ENCODE measurements around the gene CEP76.

The CEP76 gene

DNA sequence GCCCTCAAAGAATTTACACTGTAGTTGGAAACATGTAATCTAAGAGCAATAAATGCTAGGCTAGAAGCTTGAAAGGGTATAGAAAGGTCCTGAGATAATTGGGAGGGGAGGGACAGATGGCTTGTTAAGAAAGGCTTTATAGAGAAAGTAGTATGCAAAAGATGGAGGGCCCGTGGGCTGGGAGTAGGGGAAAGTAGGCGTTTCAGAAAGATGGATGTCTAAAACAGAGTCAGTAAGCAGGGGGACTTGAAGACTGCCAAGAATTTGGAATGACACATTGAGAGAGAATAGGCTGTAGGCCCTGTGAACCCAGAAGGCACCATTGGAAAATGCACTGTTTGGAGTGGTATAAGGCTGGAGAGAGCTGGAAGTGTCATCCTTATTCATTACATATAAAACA, 1.1 kb upstream of the CEP76 start:
- DNase-seq (ENCODE audit: low spot score): peak; percentile 27

GRCh38 chr18:12703096-12703567, 609 bp upstream of the CEP76 start:
- no peak for DNase-seq (ENCODE audit: low spot score)

DNA sequence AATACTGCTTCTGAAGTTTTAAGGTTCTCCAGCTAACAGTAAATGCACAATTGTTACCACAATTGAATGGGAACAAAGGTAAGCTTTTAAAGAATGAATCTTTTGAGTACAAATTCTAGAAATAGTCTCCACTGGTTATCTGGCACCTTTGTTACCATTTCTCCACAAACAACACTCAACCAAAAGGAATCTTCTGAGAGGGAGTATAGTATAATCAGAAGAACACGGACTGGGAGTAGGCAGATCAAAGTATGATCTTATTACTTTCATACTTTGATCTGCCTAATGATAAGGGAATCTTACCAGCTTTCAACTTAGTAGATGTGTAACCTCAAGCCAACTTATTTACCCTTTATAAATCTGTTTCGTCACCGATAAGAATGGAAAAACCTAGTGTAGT, 1.4 kb downstream of the CEP76 start:
- peak; percentile 70 for DNase-seq (ENCODE audit: low spot score)

DNA sequence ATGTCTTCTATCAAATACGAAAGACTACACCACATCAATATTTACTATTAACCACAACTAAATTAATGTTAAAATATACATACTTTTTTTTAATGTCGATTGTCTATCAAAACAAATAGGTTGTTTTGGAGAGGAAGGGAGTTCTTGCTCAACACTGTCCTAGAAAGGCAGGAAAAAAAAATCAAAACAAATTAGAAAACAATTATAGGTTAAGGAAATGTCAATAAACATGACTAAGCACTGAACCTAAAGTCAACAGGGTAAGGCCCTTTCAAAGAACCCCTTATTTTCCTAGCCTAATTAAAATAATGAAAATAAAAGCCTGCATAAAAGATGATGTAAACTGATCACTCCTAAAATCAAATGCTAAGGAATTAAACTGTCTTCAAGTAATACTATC, 2.8 kb downstream of the CEP76 start:
- no peak for DNase-seq (ENCODE audit: low spot score)

- DNase-seq (ENCODE audit: low spot score): peak; percentile 88
Observed at GRCh38 chr18:12694032-12694431, 8.5 kb downstream of the CEP76 start.

- no peak for DNase-seq (ENCODE audit: low spot score)
Observed at GRCh38 chr18:12692206-12692605, 10.3 kb downstream of the CEP76 start.

- DNase-seq (ENCODE audit: low spot score): no peak
Observed at GRCh38 chr18:12689256-12689850, 13.2 kb downstream of the CEP76 start.

DNA sequence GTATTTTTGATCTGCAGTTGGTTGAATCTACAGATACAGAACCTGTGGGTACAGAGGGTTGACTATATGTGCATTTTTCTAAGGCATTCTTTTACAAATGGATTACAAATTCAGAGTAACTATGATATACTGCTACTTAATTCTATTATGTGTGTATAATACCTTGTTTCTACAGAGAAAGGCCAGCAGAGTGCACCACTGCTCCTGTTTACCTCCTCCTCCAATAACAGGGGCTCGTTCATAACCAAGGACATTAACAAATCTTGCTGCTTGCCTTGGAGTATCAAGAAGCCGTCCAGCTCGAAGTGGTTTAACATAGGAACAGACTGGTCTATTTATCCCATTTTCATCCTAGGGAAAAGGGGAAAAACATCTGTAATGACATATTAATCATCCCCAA, 16.4 kb downstream of the CEP76 start:
- DNase-seq (ENCODE audit: low spot score): peak; percentile 46

- DNase-seq (ENCODE audit: low spot score): peak; percentile 48
Observed at GRCh38 chr18:12679183-12679786, 23.2 kb downstream of the CEP76 start.

DNA sequence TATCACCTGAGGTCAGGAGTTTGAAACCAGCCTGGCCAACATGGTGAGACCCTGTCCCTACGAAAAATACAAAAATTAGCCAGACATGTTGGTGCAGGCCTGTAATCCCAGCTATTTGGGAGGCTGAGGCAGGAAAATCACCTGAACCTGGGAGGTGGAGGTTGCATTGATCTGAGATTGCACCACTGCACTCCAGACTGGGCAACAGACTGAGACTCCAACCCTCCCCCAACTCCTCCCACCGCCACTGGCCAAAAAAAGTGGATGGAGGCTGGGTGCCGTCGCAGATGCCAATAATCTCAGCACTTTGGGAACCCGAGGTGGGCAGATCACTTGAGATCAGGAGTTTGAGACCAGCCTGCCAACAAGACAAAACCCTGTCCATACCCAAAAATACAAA, 34.5 kb downstream of the CEP76 start:
- DNase-seq (ENCODE audit: low spot score): no peak

- DNase-seq (ENCODE audit: low spot score): peak; percentile 55
Observed at GRCh38 chr18:12659904-12660605, 42.5 kb downstream of the CEP76 start.

GRCh38 chr18:12658426-12659138, 43.9 kb downstream of the CEP76 start:
- DNase-seq (ENCODE audit: low spot score): peak; percentile 43

GRCh38 chr18:12657684-12658425, 44.7 kb downstream of the CEP76 start, which contains the start of gene SPIRE1:
Gene SPIRE1, minus strand, starts transcription at chr18:12658107. Its CDS starts 241 bp downstream, at chr18:12657866.
- DNase-seq (ENCODE audit: low spot score): peak; percentile 63

DNA sequence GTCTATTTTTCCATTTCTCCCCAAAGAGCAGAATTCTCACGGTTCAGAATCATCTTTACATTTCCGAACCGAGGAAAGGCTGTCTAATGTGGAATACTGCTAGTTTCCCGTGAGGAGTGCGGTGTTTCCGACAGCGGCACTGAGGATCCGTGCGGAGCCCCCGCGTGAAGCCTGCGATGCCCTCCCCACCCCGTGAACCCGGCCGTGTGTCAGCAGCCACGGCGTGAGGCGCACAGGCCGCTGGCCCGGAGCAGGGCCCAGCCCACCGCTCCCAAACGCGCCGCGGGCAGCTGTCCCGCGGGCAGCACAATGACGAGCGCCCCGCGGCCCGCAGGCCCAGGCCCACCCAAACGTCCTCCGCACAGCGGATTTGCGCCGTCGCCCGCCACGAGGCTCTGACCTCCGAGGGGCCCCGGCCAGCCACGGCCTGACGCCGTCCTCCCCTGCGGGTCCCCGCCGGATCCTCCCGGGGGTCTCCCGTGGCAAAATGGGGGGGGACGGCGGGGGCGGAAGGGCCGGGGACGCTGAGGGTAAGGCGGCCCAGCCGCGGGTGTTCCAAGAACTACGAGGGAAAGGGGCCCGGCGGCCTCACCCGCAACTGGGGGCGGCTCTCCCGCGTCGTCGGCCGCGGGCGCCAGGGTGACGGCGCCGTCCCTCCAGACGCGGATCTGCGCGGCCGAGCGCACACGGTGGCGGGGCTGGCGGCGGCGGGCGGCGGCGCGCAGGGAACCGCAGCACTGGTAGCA, 45.4 kb downstream of the CEP76 start:
- peak; percentile 11 for DNase-seq (ENCODE audit: low spot score)

DNA sequence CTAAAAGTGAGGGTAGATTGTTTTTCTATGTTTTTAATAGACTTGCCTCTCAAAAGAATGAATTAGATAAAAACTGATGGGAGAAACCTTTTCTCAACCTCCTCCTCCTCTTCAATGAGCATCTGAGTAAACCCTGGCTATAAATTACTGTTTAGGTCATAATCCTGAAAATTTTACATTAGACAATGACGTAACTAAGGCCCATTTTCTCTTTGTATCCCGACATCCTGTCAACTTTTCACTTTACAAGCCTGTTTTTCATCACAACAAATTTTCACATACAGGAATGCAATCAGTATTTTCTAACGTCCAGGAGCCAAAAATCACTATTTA, 46.0 kb downstream of the CEP76 start:
- no peak for DNase-seq (ENCODE audit: low spot score)

DNA sequence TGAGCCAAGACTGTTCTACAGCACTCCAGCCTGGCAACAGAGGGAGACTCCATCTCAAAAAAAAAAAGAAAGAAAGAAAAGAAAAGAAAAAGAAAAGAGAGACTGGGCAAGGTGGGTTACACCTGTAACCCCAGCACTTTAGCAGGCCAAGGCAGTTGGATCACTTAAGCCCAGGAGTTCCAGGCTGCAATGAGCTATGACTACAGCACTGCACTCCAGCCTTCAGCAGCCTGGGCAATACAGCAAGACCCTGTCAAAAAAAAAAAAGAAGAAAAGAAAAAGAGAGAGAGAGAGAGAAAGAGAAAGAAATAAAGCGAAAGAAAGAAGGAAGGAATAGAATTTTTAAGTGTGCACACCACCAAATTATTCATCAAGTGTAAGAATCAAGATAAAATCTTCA, 47.6 kb downstream of the CEP76 start:
- no peak for DNase-seq (ENCODE audit: low spot score)

GRCh38 chr18:12652861-12653401, 49.6 kb downstream of the CEP76 start:
- DNase-seq (ENCODE audit: low spot score): peak; percentile 61

GRCh38 chr18:12651651-12652050, 50.9 kb downstream of the CEP76 start:
- DNase-seq (ENCODE audit: low spot score): no peak

GRCh38 chr18:12647773-12648172, 54.8 kb downstream of the CEP76 start:
- no peak for DNase-seq (ENCODE audit: low spot score)

- no peak for DNase-seq (ENCODE audit: low spot score)
Observed at GRCh38 chr18:12645751-12646203, 56.7 kb downstream of the CEP76 start.

DNA sequence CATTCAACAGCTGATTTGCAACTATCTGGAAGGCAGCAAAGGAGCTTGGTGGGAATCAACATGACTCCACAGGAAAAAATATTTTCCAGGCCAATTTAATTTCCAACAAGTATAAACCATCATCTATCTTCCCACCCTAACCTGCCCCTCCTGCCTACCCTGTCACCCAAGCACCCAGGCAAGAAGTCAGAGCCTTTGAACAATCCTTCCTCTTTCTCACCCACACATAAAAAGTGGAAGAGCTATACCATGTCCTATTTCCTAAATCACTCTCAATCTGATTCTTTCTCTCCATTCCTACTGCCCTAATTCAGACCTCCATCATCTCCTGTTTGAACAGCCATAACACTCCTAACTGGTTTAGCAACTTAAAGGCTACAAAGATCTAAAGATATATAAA, 57.3 kb downstream of the CEP76 start:
- DNase-seq (ENCODE audit: low spot score): no peak

Data from SW480 (cell line).